HEK293 (cell line): ENCODE measurements around the gene VPS26C.
A peak's percentile ranks its signal among the peaks of the same experiment; 100 is the strongest.

Experiments used
- CTCF ChIA-PET: fragments of 350-600 bp; formaldehyde crosslinking; extraction: SDS; loops from one replicate; lab custom pipeline; 2021; ENCODE audit warnings: antibody characterized with exemption; lab: Yijun Ruan, JAX
- POLR2A ChIA-PET: fragments of 300-600 bp; formaldehyde crosslinking; extraction: SDS; loops from one replicate; lab custom pipeline; 2020; ENCODE audit warnings: antibody characterized with exemption, inconsistent platforms; lab: Yijun Ruan, JAX
- H3K27ac ChIP-seq: fragments of 200-500 bp; sonication (Bioruptor generic); 2 replicates; pipeline ENCODE4 v1.5.1; 2014; ENCODE audit warnings: low read depth, low read length, control low read depth, inconsistent platforms; ENCODE audit errors: extremely low read depth
- H3K36me3 ChIP-seq, 2 experiments: fragments of 200-500 bp in 1 of 2; sonication (Bioruptor generic) in 1 of 2; 1 replicate in 1 of 2; 2 replicates in 1 of 2; pipeline ENCODE4 v1.5.1; 2014 to 2017; ENCODE audit warnings: inconsistent platforms in 2 of 2, low read length in 2 of 2; ENCODE audit not compliant: control insufficient read depth in 2 of 2, insufficient read depth in 1 of 2
- H3K4me1 ChIP-seq: fragments of 200-500 bp; sonication (Bioruptor generic); 2 replicates; pipeline ENCODE4 v1.5.1; 2014; ENCODE audit warnings: mild to moderate bottlenecking, low read length, inconsistent platforms; ENCODE audit not compliant: control insufficient read depth, insufficient read depth
- H3K4me3 ChIP-seq: 2 replicates; pipeline ENCODE4 v1.5.1; 2011; ENCODE audit warnings: low read depth, mild to moderate bottlenecking, control low read depth, low read length, moderate library complexity
- H3K9me3 ChIP-seq: fragments of 200-500 bp; sonication (Bioruptor generic); 2 replicates; pipeline ENCODE4 v1.5.1; 2014; ENCODE audit warnings: low read depth, low read length, inconsistent platforms; ENCODE audit not compliant: control insufficient read depth, insufficient read depth
- PRDM1 ChIP-seq: fragments of 450-650 bp; formaldehyde crosslinking; IDR thresholded peaks from 2 replicates; pipeline ENCODE4; 2016; ENCODE audit warnings: missing biosample characterization, missing genetic modification characterization
- ZBTB17 ChIP-seq: fragments of 450-650 bp; formaldehyde crosslinking; IDR thresholded peaks from 2 replicates; pipeline ENCODE4 v1.5.1; 2016; ENCODE audit warnings: missing biosample characterization, missing genetic modification characterization
- ZBTB21 ChIP-seq: fragments of 450-650 bp; formaldehyde crosslinking; IDR thresholded peaks from 2 replicates; pipeline ENCODE4 v1.5.1; 2017; ENCODE audit warnings: missing biosample characterization, missing genetic modification characterization
- ZBTB26 ChIP-seq: fragments of 450-650 bp; formaldehyde crosslinking; optimal IDR thresholded peaks from 2 replicates; pipeline ENCODE3; 2016; ENCODE audit warnings: missing biosample characterization, mild to moderate bottlenecking, missing genetic modification characterization
- ZIC2 ChIP-seq: fragments of 450-650 bp; formaldehyde crosslinking; IDR thresholded peaks from 2 replicates; pipeline ENCODE4 v1.5.1; 2016; ENCODE audit warnings: missing biosample characterization, missing genetic modification characterization
- ZNF121 ChIP-seq: fragments of 450-650 bp; formaldehyde crosslinking; IDR thresholded peaks from 2 replicates; pipeline ENCODE4 v1.5.1; 2016; ENCODE audit warnings: missing biosample characterization, missing genetic modification characterization
- ZNF169 ChIP-seq: fragments of 450-650 bp; formaldehyde crosslinking; IDR thresholded peaks from 2 replicates; pipeline ENCODE4 v1.5.1; 2016; ENCODE audit warnings: missing biosample characterization, missing genetic modification characterization
- ZNF211 ChIP-seq: fragments of 450-650 bp; formaldehyde crosslinking; IDR thresholded peaks from 2 replicates; pipeline ENCODE4 v1.5.1; 2016; ENCODE audit warnings: low read depth, missing biosample characterization, missing genetic modification characterization
- ZNF23 ChIP-seq: fragments of 450-650 bp; formaldehyde crosslinking; IDR thresholded peaks from 2 replicates; pipeline ENCODE4 v1.5.1; 2016; ENCODE audit warnings: missing biosample characterization, missing genetic modification characterization, borderline replicate concordance
- ZNF248 ChIP-seq: fragments of 450-650 bp; formaldehyde crosslinking; IDR thresholded peaks from 2 replicates; pipeline ENCODE4 v1.5.1; 2017; ENCODE audit warnings: missing biosample characterization, missing genetic modification characterization
- ZNF426 ChIP-seq: fragments of 450-650 bp; formaldehyde crosslinking; IDR thresholded peaks from 2 replicates; pipeline ENCODE4 v1.5.1; 2017; ENCODE audit warnings: missing biosample characterization, missing genetic modification characterization, mild to moderate bottlenecking, inconsistent platforms, moderate library complexity
- ZNF560 ChIP-seq: fragments of 450-650 bp; formaldehyde crosslinking; IDR thresholded peaks from 2 replicates; pipeline ENCODE4 v1.5.1; 2017; ENCODE audit warnings: missing biosample characterization, missing genetic modification characterization, borderline replicate concordance
- ZNF561 ChIP-seq: fragments of 450-650 bp; IDR thresholded peaks from 2 replicates; pipeline ENCODE4 v1.5.1; 2018; ENCODE audit warnings: missing biosample characterization, missing genetic modification characterization, borderline replicate concordance
- ZNF660 ChIP-seq: fragments of 450-650 bp; IDR thresholded peaks from 2 replicates; pipeline ENCODE4 v1.5.1; 2018; ENCODE audit warnings: missing biosample characterization, mild to moderate bottlenecking, missing genetic modification characterization
- ZNF777 ChIP-seq: fragments of 450-650 bp; formaldehyde crosslinking; IDR thresholded peaks from 2 replicates; pipeline ENCODE4 v1.5.1; 2017; ENCODE audit warnings: missing biosample characterization, missing genetic modification characterization, borderline replicate concordance
- ZSCAN30 ChIP-seq: fragments of 450-650 bp; IDR thresholded peaks from 2 replicates; pipeline ENCODE4 v1.5.1; 2018; ENCODE audit warnings: missing biosample characterization, mild to moderate bottlenecking, missing genetic modification characterization, moderate library complexity
- TF ChIP-seq, protein P1 (sequence below): fragments of 450-650 bp; formaldehyde crosslinking; IDR thresholded peaks from 2 replicates; pipeline ENCODE4 v1.5.1; 2016; ENCODE audit warnings: missing biosample characterization, missing genetic modification characterization
- TF ChIP-seq, protein P2 (sequence below): fragments of 450-650 bp; formaldehyde crosslinking; IDR thresholded peaks from 2 replicates; pipeline ENCODE4 v1.5.1; 2016; ENCODE audit warnings: missing biosample characterization, missing genetic modification characterization
- TF ChIP-seq, protein P3 (sequence below): fragments of 450-650 bp; formaldehyde crosslinking; IDR thresholded peaks from 2 replicates; pipeline ENCODE4 v1.5.1; 2016; ENCODE audit warnings: missing biosample characterization, missing genetic modification characterization
- TF ChIP-seq, protein P4 (sequence below): fragments of 450-650 bp; formaldehyde crosslinking; IDR thresholded peaks from 2 replicates; pipeline ENCODE4 v1.5.1; 2016; ENCODE audit warnings: missing biosample characterization, missing genetic modification characterization, borderline replicate concordance
- TF ChIP-seq, protein P5 (sequence below): fragments of 450-650 bp; formaldehyde crosslinking; IDR thresholded peaks from 2 replicates; pipeline ENCODE4 v1.5.1; 2016; ENCODE audit warnings: missing biosample characterization, missing genetic modification characterization

The VPS26C gene

DNA sequence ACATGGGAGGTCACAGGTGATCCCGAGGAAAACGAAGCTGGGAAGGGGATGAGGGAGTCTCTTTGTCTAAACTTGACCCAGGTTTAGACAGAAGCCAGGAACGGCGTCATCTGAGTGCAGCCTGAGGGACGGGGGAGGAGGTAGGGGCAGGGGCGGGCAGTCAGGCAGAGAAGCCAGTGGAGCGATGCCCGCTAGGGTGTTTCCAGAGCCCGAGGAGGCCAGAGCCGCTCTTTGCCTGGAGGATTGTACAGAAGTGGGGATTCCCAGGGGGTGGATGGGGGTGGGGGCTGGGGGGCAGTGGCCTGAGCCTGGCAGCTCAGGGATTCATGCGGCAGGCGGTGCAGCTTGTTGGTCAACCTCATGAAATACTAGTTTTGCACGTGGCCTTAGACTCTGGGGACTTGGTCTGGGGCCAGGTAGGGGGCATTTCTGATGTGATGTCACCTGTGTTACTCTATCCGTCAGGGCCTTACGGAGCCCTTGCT, 58.4 kb downstream of the VPS26C start (continued):
- no peak for TF ChIP-seq ZNF426 (tag by site-specific recombination)
- no peak for TF ChIP-seq ZBTB21
- TF ChIP-seq, protein P1, sequence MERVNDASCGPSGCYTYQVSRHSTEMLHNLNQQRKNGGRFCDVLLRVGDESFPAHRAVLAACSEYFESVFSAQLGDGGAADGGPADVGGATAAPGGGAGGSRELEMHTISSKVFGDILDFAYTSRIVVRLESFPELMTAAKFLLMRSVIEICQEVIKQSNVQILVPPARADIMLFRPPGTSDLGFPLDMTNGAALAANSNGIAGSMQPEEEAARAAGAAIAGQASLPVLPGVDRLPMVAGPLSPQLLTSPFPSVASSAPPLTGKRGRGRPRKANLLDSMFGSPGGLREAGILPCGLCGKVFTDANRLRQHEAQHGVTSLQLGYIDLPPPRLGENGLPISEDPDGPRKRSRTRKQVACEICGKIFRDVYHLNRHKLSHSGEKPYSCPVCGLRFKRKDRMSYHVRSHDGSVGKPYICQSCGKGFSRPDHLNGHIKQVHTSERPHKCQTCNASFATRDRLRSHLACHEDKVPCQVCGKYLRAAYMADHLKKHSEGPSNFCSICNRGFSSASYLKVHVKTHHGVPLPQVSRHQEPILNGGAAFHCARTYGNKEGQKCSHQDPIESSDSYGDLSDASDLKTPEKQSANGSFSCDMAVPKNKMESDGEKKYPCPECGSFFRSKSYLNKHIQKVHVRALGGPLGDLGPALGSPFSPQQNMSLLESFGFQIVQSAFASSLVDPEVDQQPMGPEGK = no peak
- no peak for TF ChIP-seq ZNF169 (tag by site-specific recombination)
- no peak for TF ChIP-seq ZSCAN30 (tag by site-specific recombination)
- TF ChIP-seq ZNF121 (tag by site-specific recombination) = no peak
- no peak for TF ChIP-seq ZNF777
- no peak for TF ChIP-seq ZNF561 (tag by site-specific recombination)
- no peak for TF ChIP-seq ZBTB17 (tag by site-specific recombination)
- TF ChIP-seq ZNF660 (tag by site-specific recombination) = no peak
- no peak for TF ChIP-seq ZNF23
- TF ChIP-seq, all 188 proteins: peak for 0

DNA sequence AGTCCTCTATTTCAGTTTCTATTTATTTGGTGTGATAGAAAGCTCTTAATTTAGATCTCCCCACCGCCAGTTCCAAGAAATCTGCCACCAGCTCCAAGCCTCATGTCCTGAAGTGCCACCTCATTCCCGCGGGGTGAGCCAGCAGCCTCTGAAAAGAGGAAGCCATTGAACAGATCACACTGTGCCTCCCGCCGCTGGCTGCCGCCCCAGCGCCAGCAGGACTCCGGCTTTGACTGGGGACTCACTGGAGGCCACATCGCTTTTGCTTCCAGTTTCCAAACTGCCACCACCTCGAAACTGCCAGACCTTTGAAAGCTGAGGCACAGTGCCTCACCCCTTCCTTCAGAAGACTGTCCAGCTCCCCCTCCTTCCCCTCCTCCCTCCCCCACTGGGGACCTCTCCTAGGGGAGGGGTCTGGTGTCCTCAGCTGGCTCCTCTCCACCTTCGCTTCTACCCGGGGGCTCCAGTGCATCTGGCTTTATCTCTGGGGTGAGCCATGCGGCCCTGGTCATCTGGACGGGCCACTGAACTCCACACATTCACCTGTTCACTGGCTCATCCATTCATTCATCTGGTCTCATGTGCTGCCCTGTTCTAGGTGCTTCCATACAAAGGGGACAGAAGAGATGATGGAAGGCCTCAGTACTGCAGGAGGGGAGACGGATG, 58.9 kb downstream of the VPS26C start:
- ChIA-PET POLR2A (interaction anchor here (0.6 to 1.3 kb wide), 3 partner anchors 12 to 1093 kb away, joined by 3 to 8 read pairs (median 3); partner anchors contain the start of gene VPS26C), CTCF (interaction anchor here (1.1 kb wide), 1 partner anchor 231 kb away, joined by 3 read pairs; no protein-coding TSS in a partner anchor)
- Histone ChIP-seq H3K36me3 (no peaks in the 10 kb centered on the region; a peak in 1 of 3 replicates), H3K4me1 (no peaks in the 10 kb centered on the region), H3K9me3 (no peaks in the 10 kb centered on the region; the same call in 1 of the 2 replicates), H3K4me3 (no peak overlapping the region), H3K27ac (no peak overlapping the region)
- TF ChIP-seq ZNF211 (tag by site-specific recombination) (no peak), ZIC2 (tag by site-specific recombination) (peak; percentile 47; the same call in 1 of the 2 replicates)

DNA sequence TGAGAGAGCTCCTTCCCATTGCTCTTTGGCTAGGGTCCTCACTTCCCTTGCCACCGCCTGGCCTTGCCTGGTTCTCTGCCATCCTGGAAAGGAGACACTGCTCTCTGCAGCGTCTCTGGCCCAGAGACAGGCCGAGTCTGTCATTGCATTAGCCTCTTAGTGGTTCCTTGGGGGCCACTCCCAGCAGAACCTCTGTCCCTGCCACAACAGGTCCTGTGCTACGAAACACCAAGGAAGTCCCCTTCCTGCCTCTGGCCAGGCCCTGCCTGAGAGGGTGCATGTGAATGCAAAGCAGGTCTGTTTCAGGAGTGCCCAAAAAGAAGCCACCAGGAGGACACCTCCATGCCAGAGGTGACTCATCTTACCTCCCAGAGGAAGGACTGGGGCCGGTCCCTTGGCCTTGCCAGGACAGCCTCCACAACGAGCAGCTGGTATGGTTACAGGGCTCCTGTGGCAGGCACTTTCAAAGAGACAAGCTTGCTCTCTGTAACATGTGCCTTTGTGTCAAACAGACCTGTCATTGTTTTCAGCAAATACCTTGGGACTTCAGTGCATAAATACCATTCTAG, 59.6 kb downstream of the VPS26C start:
- Histone ChIP-seq H3K4me3 (no peak overlapping the region), H3K4me1 (no peaks in the 10 kb centered on the region), H3K36me3 (peaks cover 0 to 6% of the 10 kb centered on the region in 2 experiments; a peak in 2 of 3 replicates), H3K27ac (no peak overlapping the region), H3K9me3 (no peaks in the 10 kb centered on the region; the same call in 1 of the 2 replicates)
- TF ChIP-seq, protein P2, sequence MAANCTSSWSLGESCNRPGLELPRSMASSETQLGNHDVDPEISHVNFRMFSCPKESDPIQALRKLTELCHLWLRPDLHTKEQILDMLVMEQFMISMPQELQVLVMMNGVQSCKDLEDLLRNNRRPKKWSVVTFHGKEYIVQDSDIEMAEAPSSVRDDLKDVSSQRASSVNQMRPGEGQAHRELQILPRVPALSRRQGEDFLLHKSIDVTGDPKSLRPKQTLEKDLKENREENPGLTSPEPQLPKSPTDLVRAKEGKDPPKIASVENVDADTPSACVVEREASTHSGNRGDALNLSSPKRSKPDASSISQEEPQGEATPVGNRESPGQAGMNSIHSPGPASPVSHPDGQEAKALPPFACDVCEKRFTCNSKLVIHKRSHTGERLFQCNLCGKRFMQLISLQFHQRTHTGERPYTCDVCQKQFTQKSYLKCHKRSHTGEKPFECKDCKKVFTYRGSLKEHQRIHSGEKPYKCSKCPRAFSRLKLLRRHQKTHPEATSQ = no peak
- TF ChIP-seq, protein P3, sequence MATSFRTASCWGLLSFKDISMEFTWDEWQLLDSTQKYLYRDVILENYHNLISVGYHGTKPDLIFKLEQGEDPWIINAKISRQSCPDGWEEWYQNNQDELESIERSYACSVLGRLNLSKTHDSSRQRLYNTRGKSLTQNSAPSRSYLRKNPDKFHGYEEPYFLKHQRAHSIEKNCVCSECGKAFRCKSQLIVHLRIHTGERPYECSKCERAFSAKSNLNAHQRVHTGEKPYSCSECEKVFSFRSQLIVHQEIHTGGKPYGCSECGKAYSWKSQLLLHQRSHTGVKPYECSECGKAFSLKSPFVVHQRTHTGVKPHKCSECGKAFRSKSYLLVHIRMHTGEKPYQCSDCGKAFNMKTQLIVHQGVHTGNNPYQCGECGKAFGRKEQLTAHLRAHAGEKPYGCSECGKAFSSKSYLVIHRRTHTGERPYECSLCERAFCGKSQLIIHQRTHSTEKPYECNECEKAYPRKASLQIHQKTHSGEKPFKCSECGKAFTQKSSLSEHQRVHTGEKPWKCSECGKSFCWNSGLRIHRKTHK (tag by site-specific recombination) = no peak
- TF ChIP-seq, protein P4, sequence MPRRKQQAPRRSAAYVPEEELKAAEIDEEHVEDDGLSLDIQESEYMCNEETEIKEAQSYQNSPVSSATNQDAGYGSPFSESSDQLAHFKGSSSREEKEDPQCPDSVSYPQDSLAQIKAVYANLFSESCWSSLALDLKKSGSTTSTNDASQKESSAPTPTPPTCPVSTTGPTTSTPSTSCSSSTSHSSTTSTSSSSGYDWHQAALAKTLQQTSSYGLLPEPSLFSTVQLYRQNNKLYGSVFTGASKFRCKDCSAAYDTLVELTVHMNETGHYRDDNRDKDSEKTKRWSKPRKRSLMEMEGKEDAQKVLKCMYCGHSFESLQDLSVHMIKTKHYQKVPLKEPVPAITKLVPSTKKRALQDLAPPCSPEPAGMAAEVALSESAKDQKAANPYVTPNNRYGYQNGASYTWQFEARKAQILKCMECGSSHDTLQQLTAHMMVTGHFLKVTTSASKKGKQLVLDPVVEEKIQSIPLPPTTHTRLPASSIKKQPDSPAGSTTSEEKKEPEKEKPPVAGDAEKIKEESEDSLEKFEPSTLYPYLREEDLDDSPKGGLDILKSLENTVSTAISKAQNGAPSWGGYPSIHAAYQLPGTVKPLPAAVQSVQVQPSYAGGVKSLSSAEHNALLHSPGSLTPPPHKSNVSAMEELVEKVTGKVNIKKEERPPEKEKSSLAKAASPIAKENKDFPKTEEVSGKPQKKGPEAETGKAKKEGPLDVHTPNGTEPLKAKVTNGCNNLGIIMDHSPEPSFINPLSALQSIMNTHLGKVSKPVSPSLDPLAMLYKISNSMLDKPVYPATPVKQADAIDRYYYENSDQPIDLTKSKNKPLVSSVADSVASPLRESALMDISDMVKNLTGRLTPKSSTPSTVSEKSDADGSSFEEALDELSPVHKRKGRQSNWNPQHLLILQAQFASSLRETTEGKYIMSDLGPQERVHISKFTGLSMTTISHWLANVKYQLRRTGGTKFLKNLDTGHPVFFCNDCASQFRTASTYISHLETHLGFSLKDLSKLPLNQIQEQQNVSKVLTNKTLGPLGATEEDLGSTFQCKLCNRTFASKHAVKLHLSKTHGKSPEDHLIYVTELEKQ = no peak
- TF ChIP-seq, protein P5, sequence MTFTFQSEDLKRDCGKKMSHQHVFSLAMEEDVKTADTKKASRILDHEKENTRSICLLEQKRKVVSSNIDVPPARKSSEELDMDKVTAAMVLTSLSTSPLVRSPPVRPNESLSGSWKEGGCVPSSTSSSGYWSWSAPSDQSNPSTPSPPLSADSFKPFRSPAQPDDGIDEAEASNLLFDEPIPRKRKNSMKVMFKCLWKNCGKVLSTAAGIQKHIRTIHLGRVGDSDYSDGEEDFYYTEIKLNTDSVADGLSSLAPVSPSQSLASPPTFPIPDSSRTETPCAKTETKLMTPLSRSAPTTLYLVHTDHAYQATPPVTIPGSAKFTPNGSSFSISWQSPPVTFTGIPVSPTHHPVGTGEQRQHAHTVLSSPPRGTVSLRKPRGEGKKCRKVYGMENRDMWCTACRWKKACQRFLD (tag by site-specific recombination) = no peak
- TF ChIP-seq ZNF560 (tag by site-specific recombination) = no peak
- no peak for TF ChIP-seq ZNF248
- no peak for TF ChIP-seq ZBTB26 (tag by site-specific recombination)
- TF ChIP-seq PRDM1 = no peak
- ChIA-PET POLR2A (interaction anchor here (0.6 to 1.3 kb wide), 3 partner anchors 13 to 1092 kb away, joined by 3 to 8 read pairs (median 3); partner anchors contain the start of gene VPS26C), CTCF (interaction anchor here (1.1 kb wide), 1 partner anchor 231 kb away, joined by 3 read pairs; no protein-coding TSS in a partner anchor)
